T-helper 2 cell treated with Interferon-gamma antibody and Interleukin-4, amounts not matched to agents 5 μg/mL and 100 μg/mL, for 36 hours (primary cell): Measurements from ENCODE around the gene TMEM169.
"Not testable (repeated sequence)": the region's sequence is repeated elsewhere in the genome, so short reads cannot be mapped to it uniquely, and the experiment has no call there.

Experiments used
- DNase-seq: peaks from one replicate; pipeline ENCODE4 v3.0.0; 2021; ENCODE audit warnings: low spot score
- H3K27ac Mint-ChIP-seq: one replicate; pipeline ENCODE4 v1.8.0; 2021; ENCODE audit warnings: mild to moderate bottlenecking, mixed read lengths
- H3K27me3 Mint-ChIP-seq: one replicate; pipeline ENCODE4 v1.8.0; 2021; ENCODE audit warnings: low read depth, mixed read lengths
- H3K36me3 Mint-ChIP-seq: one replicate; pipeline ENCODE4 v1.8.0; 2021; ENCODE audit warnings: low read depth, mixed read lengths
- H3K4me1 Mint-ChIP-seq: one replicate; pipeline ENCODE4 v1.8.0; 2021; ENCODE audit warnings: low read depth, mixed read lengths
- H3K4me3 Mint-ChIP-seq: one replicate; pipeline ENCODE4 v1.8.0; 2022; ENCODE audit warnings: mild to moderate bottlenecking, moderate library complexity, mixed read lengths
- H3K9me3 Mint-ChIP-seq: one replicate; pipeline ENCODE4 v1.8.0; 2021; ENCODE audit warnings: mixed read lengths

The TMEM169 gene

GRCh38 chr2:216116418-216116817, 34.7 kb downstream of the TMEM169 start:
- Mint-ChIP-seq H3K4me3 (peak overlapping the region; percentile 53), H3K4me1 (peaks cover 78% of the 10 kb centered on the region), H3K9me3 (no peaks in the 10 kb centered on the region), H3K27ac (no peak overlapping the region), H3K27me3 (no peaks in the 10 kb centered on the region), H3K36me3 (peaks cover 89% of the 10 kb centered on the region)
- no peak for DNase-seq

- DNase-seq = no peak
These were observed 36.0 kb downstream of the TMEM169 start for GRCh38 chr2:216117561-216118340.

GRCh38 chr2:216118474-216118873, 36.8 kb downstream of the TMEM169 start:
- DNase-seq = no peak
- Mint-ChIP-seq H3K27me3 (no peaks in the 10 kb centered on the region), H3K27ac (peak overlapping the region; percentile 15), H3K36me3 (peaks cover 88% of the 10 kb centered on the region), H3K9me3 (no peaks in the 10 kb centered on the region), H3K4me3 (no peak overlapping the region), H3K4me1 (peaks cover 67% of the 10 kb centered on the region)

More at GRCh38 chr2:216117561-216118340, 36.0 kb downstream of the TMEM169 start:
- peaks cover 92% of the 10 kb centered on the region for H3K36me3 Mint-ChIP-seq
- H3K9me3 Mint-ChIP-seq = no peaks in the 10 kb centered on the region
- H3K4me3 Mint-ChIP-seq = no peak overlapping the region
- peaks cover 73% of the 10 kb centered on the region for H3K4me1 Mint-ChIP-seq
- H3K27ac Mint-ChIP-seq = no peak overlapping the region
- no peaks in the 10 kb centered on the region for H3K27me3 Mint-ChIP-seq

GRCh38 chr2:216119146-216119545, 37.4 kb downstream of the TMEM169 start:
- Mint-ChIP-seq H3K9me3 (no peaks in the 10 kb centered on the region), H3K36me3 (peaks cover 82% of the 10 kb centered on the region), H3K27me3 (no peaks in the 10 kb centered on the region), H3K4me1 (peaks cover 61% of the 10 kb centered on the region), H3K27ac (peak overlapping the region; percentile 63), H3K4me3 (peak overlapping the region; percentile 27)
- DNase-seq = no peak

GRCh38 chr2:216119986-216120385, 38.3 kb downstream of the TMEM169 start:
- no peak for DNase-seq
- H3K27me3 Mint-ChIP-seq = no peaks in the 10 kb centered on the region
- H3K9me3 Mint-ChIP-seq = no peaks in the 10 kb centered on the region
- H3K4me3 Mint-ChIP-seq = peak overlapping the region; percentile 64
- peaks cover 58% of the 10 kb centered on the region for H3K4me1 Mint-ChIP-seq
- peak overlapping the region; percentile 84 for H3K27ac Mint-ChIP-seq
- peaks cover 80% of the 10 kb centered on the region for H3K36me3 Mint-ChIP-seq

GRCh38 chr2:216121255-216121654, 39.5 kb downstream of the TMEM169 start:
- Mint-ChIP-seq H3K27me3 (no peaks in the 10 kb centered on the region), H3K4me3 (no peak overlapping the region), H3K4me1 (peaks cover 57% of the 10 kb centered on the region), H3K9me3 (no peaks in the 10 kb centered on the region), H3K36me3 (peaks cover 83% of the 10 kb centered on the region), H3K27ac (peak overlapping the region; percentile 55)
- DNase-seq = no peak

- no peaks in the 10 kb centered on the region for H3K9me3 Mint-ChIP-seq
- peaks cover 70% of the 10 kb centered on the region for H3K36me3 Mint-ChIP-seq
- no peak for DNase-seq
- H3K4me3 Mint-ChIP-seq = no peak overlapping the region
- peaks cover 47% of the 10 kb centered on the region for H3K4me1 Mint-ChIP-seq
- H3K27ac Mint-ChIP-seq = no peak overlapping the region
- H3K27me3 Mint-ChIP-seq = no peaks in the 10 kb centered on the region
These were observed 45.2 kb downstream of the TMEM169 start for GRCh38 chr2:216126943-216127342.

GRCh38 chr2:216130346-216130971, 48.7 kb downstream of the TMEM169 start:
- peak overlapping the region; percentile 40 for H3K4me3 Mint-ChIP-seq
- H3K27ac Mint-ChIP-seq = peak overlapping the region; percentile 31
- no peak for DNase-seq
- peaks cover 75% of the 10 kb centered on the region for H3K36me3 Mint-ChIP-seq
- H3K27me3 Mint-ChIP-seq = no peaks in the 10 kb centered on the region
- H3K9me3 Mint-ChIP-seq = no peaks in the 10 kb centered on the region
- peaks cover 55% of the 10 kb centered on the region for H3K4me1 Mint-ChIP-seq

GRCh38 chr2:216131175-216131926, 49.6 kb downstream of the TMEM169 start:
- DNase-seq = no peak
- Mint-ChIP-seq H3K4me1 (peaks cover 51% of the 10 kb centered on the region), H3K36me3 (peaks cover 75% of the 10 kb centered on the region), H3K27ac (peak overlapping the region; percentile 53), H3K27me3 (no peaks in the 10 kb centered on the region), H3K4me3 (peak overlapping the region; percentile 45), H3K9me3 (no peaks in the 10 kb centered on the region)

- Mint-ChIP-seq H3K27me3 (no peaks in the 10 kb centered on the region), H3K36me3 (peaks cover 77% of the 10 kb centered on the region), H3K4me3 (no peak overlapping the region), H3K27ac (no peak overlapping the region), H3K4me1 (peaks cover 51% of the 10 kb centered on the region), H3K9me3 (no peaks in the 10 kb centered on the region)
- DNase-seq = no peak
These were observed 50.9 kb downstream of the TMEM169 start for GRCh38 chr2:216132585-216132984.

GRCh38 chr2:216133397-216133796, 51.7 kb downstream of the TMEM169 start:
- Mint-ChIP-seq H3K36me3 (peaks cover 78% of the 10 kb centered on the region), H3K27ac (peak overlapping the region; percentile 49), H3K27me3 (no peaks in the 10 kb centered on the region), H3K9me3 (no peaks in the 10 kb centered on the region), H3K4me3 (no peak overlapping the region), H3K4me1 (peaks cover 49% of the 10 kb centered on the region)
- no peak for DNase-seq

- H3K36me3 Mint-ChIP-seq = peaks cover 83% of the 10 kb centered on the region
- H3K4me1 Mint-ChIP-seq = peaks cover 40% of the 10 kb centered on the region
- H3K27me3 Mint-ChIP-seq = no peaks in the 10 kb centered on the region
- no peak overlapping the region for H3K4me3 Mint-ChIP-seq
- no peak for DNase-seq
- H3K27ac Mint-ChIP-seq = no peak overlapping the region
- no peaks in the 10 kb centered on the region for H3K9me3 Mint-ChIP-seq
These were observed 53.3 kb downstream of the TMEM169 start for GRCh38 chr2:216134958-216135541.

- Mint-ChIP-seq H3K4me1 (peaks cover 20% of the 10 kb centered on the region), H3K9me3 (no peaks in the 10 kb centered on the region), H3K27me3 (no peaks in the 10 kb centered on the region), H3K4me3 (no peak overlapping the region), H3K27ac (no peak overlapping the region), H3K36me3 (peaks cover 69% of the 10 kb centered on the region)
- DNase-seq = no peak
These were observed 58.2 kb downstream of the TMEM169 start for GRCh38 chr2:216139884-216140283.

- DNase-seq = not testable (repeated sequence)
- peaks cover 56% of the 10 kb centered on the region for H3K36me3 Mint-ChIP-seq
These were observed 59.8 kb downstream of the TMEM169 start for GRCh38 chr2:216141516-216141915.

More at GRCh38 chr2:216141516-216141915, 59.8 kb downstream of the TMEM169 start:
- not testable (repeated sequence) for H3K9me3 Mint-ChIP-seq, H3K4me3 Mint-ChIP-seq, H3K27me3 Mint-ChIP-seq, H3K27ac Mint-ChIP-seq
- peaks cover 12% of the 10 kb centered on the region for H3K4me1 Mint-ChIP-seq
